Keratinocyte (primary cell): ENCODE measurements around the gene CCDC33. TPM values are rescaled to one million over a fixed set of nuclear protein-coding genes. Genes with fewer than 3 reads are reported as not detected.

Experiments
- DNase-seq: peaks from one replicate; pipeline ENCODE4 v3.0.0-alpha.2; 2011; ENCODE audit warnings: low read depth, missing footprints, low spot score
- FAIRE-seq: peaks from 2 replicates; lab custom pipeline; 2011; peaks lifted over from hg19 to GRCh38; lab: Jason Lieb, UNC
- H2AFZ ChIP-seq: 2 replicates; pipeline ENCODE4 v1.6.0; 2012; ENCODE audit warnings: low read length, control low read depth, inconsistent platforms; ENCODE audit not compliant: control insufficient read depth
- H3K27ac ChIP-seq: 2 replicates; pipeline ENCODE4 v1.5.1; 2011; ENCODE audit warnings: low read length; ENCODE audit not compliant: control insufficient read depth, insufficient read depth
- H3K27me3 ChIP-seq: 3 replicates; pipeline ENCODE4 v1.6.0; 2011; ENCODE audit warnings: low read length; ENCODE audit not compliant: control insufficient read depth, insufficient read depth; ENCODE audit errors: extremely low read depth
- H3K36me3 ChIP-seq, 2 experiments: 2 replicates in 1 of 2; 3 replicates in 1 of 2; pipeline ENCODE4 v1.5.1; 2011; ENCODE audit warnings: low read length in 2 of 2, mild to moderate bottlenecking in 1 of 2; ENCODE audit not compliant: control insufficient read depth in 2 of 2, insufficient read depth in 2 of 2; ENCODE audit errors: extremely low read depth in 1 of 2
- H3K4me1 ChIP-seq: 3 replicates; pipeline ENCODE4 v1.5.1; 2011; ENCODE audit warnings: low read length; ENCODE audit not compliant: control insufficient read depth, insufficient read depth; ENCODE audit errors: extremely low read depth
- H3K4me2 ChIP-seq: 3 replicates; pipeline ENCODE4 v1.6.0; 2011; ENCODE audit warnings: low read depth, low read length; ENCODE audit not compliant: control insufficient read depth, insufficient read depth; ENCODE audit errors: extremely low read depth
- H3K4me3 ChIP-seq, 3 experiments: fragments of 200-600 bp in 1 of 3; sonication (generic) in 1 of 3; 2 replicates in 2 of 3; 3 replicates in 1 of 3; pipeline ENCODE4 v1.5.1; 2011 to 2016; ENCODE audit warnings: low read length in 3 of 3, mild to moderate bottlenecking in 3 of 3, control low read depth in 2 of 3, inconsistent platforms in 1 of 3, low read depth in 1 of 3, mixed read lengths in 1 of 3, mixed run types in 1 of 3, moderate library complexity in 1 of 3; ENCODE audit not compliant: control insufficient read depth in 2 of 3, insufficient read depth in 2 of 3; ENCODE audit errors: extremely low read depth in 1 of 3
- H3K79me2 ChIP-seq: 2 replicates; pipeline ENCODE4 v1.6.0; 2012; ENCODE audit warnings: low read length; ENCODE audit not compliant: control insufficient read depth, insufficient read depth
- H3K9ac ChIP-seq: 3 replicates; pipeline ENCODE4 v1.6.0; 2011; ENCODE audit warnings: low read length; ENCODE audit not compliant: control insufficient read depth, insufficient read depth; ENCODE audit errors: extremely low read depth
- H3K9me1 ChIP-seq: 3 replicates; pipeline ENCODE4 v1.6.0; 2011; ENCODE audit warnings: low read length; ENCODE audit not compliant: control insufficient read depth, insufficient read depth; ENCODE audit errors: extremely low read depth
- H3K9me3 ChIP-seq: 2 replicates; pipeline ENCODE4 v1.5.1; 2012; ENCODE audit warnings: low read depth, low read length; ENCODE audit not compliant: control insufficient read depth
- H4K20me1 ChIP-seq: 3 replicates; pipeline ENCODE4 v1.6.0; 2011; ENCODE audit warnings: low read length; ENCODE audit not compliant: control insufficient read depth, insufficient read depth; ENCODE audit errors: extremely low read depth
- CTCF ChIP-seq, 3 experiments: IDR thresholded peaks in 1 of 3; conservative IDR thresholded peaks in 1 of 3; optimal IDR thresholded peaks in 1 of 3; 2 replicates in 2 of 3; 3 replicates in 1 of 3; pipeline versions ENCODE3 to v1.5.1; 2011; ENCODE audit warnings: low read length in 3 of 3, mild to moderate bottlenecking in 3 of 3, moderate library complexity in 2 of 3, control low read depth in 1 of 3, inconsistent platforms in 1 of 3; ENCODE audit not compliant: insufficient read depth in 2 of 3; ENCODE audit errors: extremely low read depth in 1 of 3
- EZH2 ChIP-seq: IDR thresholded peaks from one replicate; pipeline ENCODE4 v1.6.1; 2012; ENCODE audit warnings: inconsistent platforms, mild to moderate bottlenecking, low read length, moderate library complexity
- dilution Hi-C: fragments of 300-500 bp; cut with MboI; formaldehyde crosslinking; loops from one replicate; pipeline ENCODE4 v1.7.0; 2020; ENCODE audit warnings: low sequenced_read_pairs; ENCODE audit not compliant: extremely low pct_ligation_motif_present
- polyA minus RNA-seq, 3 experiments: library from RNA; depleted of rRNA, polyadenylated mRNA; stranded (reverse); fragments of >200 nt; gene quantifications; 1 replicate in 1 of 3; 2 replicates in 1 of 3; 3 replicates in 1 of 3; pipeline ENCODE4 v1.2.3, GENCODE V29; 2011
- polyA plus RNA-seq, 5 experiments: library from polyadenylated mRNA; depleted of rRNA in 3 of 5; stranded (reverse) in 3 of 5; stranded (forward) in 1 of 5; unstranded in 1 of 5; fragments of >200 nt; gene quantifications; 1 replicate in 1 of 5; 2 replicates in 3 of 5; 3 replicates in 1 of 5; pipeline versions ENCODE4 v1.2.1 to v1.2.3, GENCODE V29; 2011 to 2012; ENCODE audit warnings: missing spikeins in 2 of 5, low read depth in 1 of 5, low replicate concordance in 1 of 5

The CCDC33 gene
- not detected in 3 replicates for polyA plus RNA-seq
- polyA plus RNA-seq (2011; ENCODE audit: low read depth): not detected
- not detected in 2 replicates for polyA plus RNA-seq (2011; cell fraction: cytosol; rRNA removed)
- polyA plus RNA-seq (2011; cell fraction: nucleus; rRNA removed): not detected in 2 replicates
- polyA plus RNA-seq (2012; ENCODE audit: low replicate concordance): not detected in 2 replicates
- polyA minus RNA-seq: not detected in 3 replicates
- polyA minus RNA-seq (2011; cell fraction: cytosol; rRNA and poly(A)+ RNA removed): not detected
- not detected in 2 replicates for polyA minus RNA-seq (2011; cell fraction: nucleus; rRNA and poly(A)+ RNA removed)

GRCh38 chr15:74235962-74236361, at the start of gene CCDC33:
CCDC33 (plus strand) TSS chr15:74236326; CDS start chr15:74236720, 394 bp downstream.
- Histone ChIP-seq H3K9me1 (no peaks in the 10 kb centered on the region), H3K27ac (no peak within 1 kb of the TSS), H2AFZ (no peak within 1 kb of the TSS), H3K9me3 (no peaks in the 10 kb centered on the region), H3K27me3 (peaks cover 34% of the 10 kb centered on the region), H3K9ac (no peak within 1 kb of the TSS), H3K4me1 (peaks cover 15% of the 10 kb centered on the region), H3K79me2 (no peaks in the 10 kb centered on the region), H3K4me2 (no peak within 1 kb of the TSS), H3K36me3 (no peaks in the 10 kb centered on the region), H3K4me3 (no peak within 1 kb of the TSS), H4K20me1 (no peaks in the 10 kb centered on the region)
- FAIRE-seq (no peak), DNase-seq (no peak)
- dilution Hi-C loops: no loop called here
- TF ChIP-seq CTCF (optimal IDR thresholded peaks at IDR 0.05 in 1 of 3, IDR thresholded peaks at IDR 0.05 in 1 of 3, conservative IDR thresholded peaks at IDR 0.05 in 1 of 3; ENCODE audit: extremely low read depth in 1 of 3, insufficient read depth in 2 of 3, low read length in 3 of 3) (no peak), EZH2 (no peak)

- Histone ChIP-seq H4K20me1 (no peaks in the 10 kb centered on the region), H3K9ac (no peak overlapping the region), H2AFZ (no peak overlapping the region), H3K36me3 (no peaks in the 10 kb centered on the region), H3K27me3 (peaks cover 11% of the 10 kb centered on the region), H3K9me3 (no peaks in the 10 kb centered on the region), H3K4me3 (no peak overlapping the region), H3K27ac (no peak overlapping the region), H3K4me2 (no peak overlapping the region), H3K9me1 (no peaks in the 10 kb centered on the region), H3K79me2 (no peaks in the 10 kb centered on the region), H3K4me1 (peaks cover 11% of the 10 kb centered on the region)
- dilution Hi-C loops: no loop called here
- FAIRE-seq (no peak), DNase-seq (no peak)
- no peak for TF ChIP-seq EZH2
- TF ChIP-seq CTCF (optimal IDR thresholded peaks at IDR 0.05 in 1 of 3, IDR thresholded peaks at IDR 0.05 in 1 of 3, conservative IDR thresholded peaks at IDR 0.05 in 1 of 3; ENCODE audit: extremely low read depth in 1 of 3, insufficient read depth in 2 of 3, low read length in 3 of 3): no peak
Measured at GRCh38 chr15:74188216-74188615, 47.9 kb upstream of the CCDC33 start.
